Endothelial cell of umbilical vein (primary cell): ENCODE measurements around the gene FBXL22. TPM values are rescaled to one million over a fixed set of nuclear protein-coding genes. Genes with fewer than 3 reads are reported as not detected.
"Not testable (repeated sequence)": the region's sequence is repeated elsewhere in the genome, so short reads cannot be mapped to it uniquely, and the experiment has no call there.

Source experiments
- BruUV-seq: library from RNA; stranded (reverse); fragments of 400-500 nt; replicated peaks from 2 replicates; lab custom pipeline; 2021; lab: Mats Ljungman, UMichigan
- CTCF ChIA-PET: fragments of 300-600, 350-600 bp; sonication (Branson Sonifier 250); formaldehyde crosslinking; loops from one replicate; lab custom pipeline; 2021; ENCODE audit warnings: antibody characterized with exemption, inconsistent platforms; lab: Charles Lee
- POLR2A ChIA-PET: fragments of 300-600, 350-600 bp; sonication (Branson Sonifier 250); formaldehyde crosslinking; loops from one replicate; lab custom pipeline; 2021; ENCODE audit warnings: antibody characterized with exemption, inconsistent platforms; lab: Charles Lee
- DNase-seq: peaks from one replicate; pipeline ENCODE4 v3.0.0-alpha.2; 2011; ENCODE audit warnings: low read depth, low spot score
- FAIRE-seq: peaks from 2 replicates; lab custom pipeline; 2011; peaks lifted over from hg19 to GRCh38; lab: Jason Lieb, UNC
- H2AFZ ChIP-seq: 2 replicates; pipeline ENCODE4 v1.6.0; 2012; ENCODE audit warnings: low read depth, low read length, control low read depth, inconsistent platforms
- H3K27ac ChIP-seq: 2 replicates; pipeline ENCODE4 v1.5.1; 2011; ENCODE audit warnings: low read depth, mild to moderate bottlenecking, control low read depth, low read length, moderate library complexity; ENCODE audit not compliant: insufficient read depth
- H3K27me3 ChIP-seq, 2 experiments: 2 replicates each; pipeline versions ENCODE4 v1.6.0 to v1.6.1; 2011; ENCODE audit warnings: low read length in 2 of 2, mixed read lengths in 1 of 2; ENCODE audit not compliant: control insufficient read depth in 2 of 2, insufficient read depth in 2 of 2
- H3K36me3 ChIP-seq, 2 experiments: 2 replicates in 1 of 2; 3 replicates in 1 of 2; pipeline ENCODE4 v1.5.1; 2011; ENCODE audit warnings: low read length in 2 of 2, mild to moderate bottlenecking in 1 of 2, moderate library complexity in 1 of 2; ENCODE audit not compliant: control insufficient read depth in 2 of 2, insufficient read depth in 2 of 2; ENCODE audit errors: extremely low read depth in 1 of 2
- H3K4me1 ChIP-seq: 3 replicates; pipeline ENCODE4 v1.5.1; 2011; ENCODE audit warnings: mild to moderate bottlenecking, low read length; ENCODE audit not compliant: control insufficient read depth, insufficient read depth; ENCODE audit errors: extremely low read depth
- H3K4me2 ChIP-seq: 2 replicates; pipeline ENCODE4 v1.6.1; 2011; ENCODE audit warnings: low read length, control low read depth, mixed read lengths; ENCODE audit not compliant: insufficient read depth
- H3K4me3 ChIP-seq, 3 experiments: fragments of 200-600 bp in 1 of 3; sonication (generic), shearing (Covaris generic) in 1 of 3; replicated peaks in 1 of 3; 2 replicates each; pipeline ENCODE4 v1.5.1; 2011 to 2016; ENCODE audit warnings: control low read depth in 3 of 3, low read length in 3 of 3, mild to moderate bottlenecking in 2 of 3, inconsistent platforms in 1 of 3, low read depth in 1 of 3, moderate library complexity in 1 of 3; ENCODE audit not compliant: insufficient read depth in 1 of 3
- H3K79me2 ChIP-seq: 2 replicates; pipeline ENCODE4 v1.6.0; 2012; ENCODE audit warnings: low read length, inconsistent platforms; ENCODE audit not compliant: control insufficient read depth, insufficient read depth
- H3K9ac ChIP-seq: replicated peaks from 2 replicates; pipeline ENCODE3; 2011; ENCODE audit warnings: low read length, control low read depth; ENCODE audit not compliant: insufficient read depth; ENCODE audit errors: extremely low read depth
- H3K9me1 ChIP-seq: replicated peaks from 3 replicates; pipeline ENCODE4 v1.6.0; 2011; ENCODE audit warnings: mild to moderate bottlenecking, low read length; ENCODE audit not compliant: control insufficient read depth, insufficient read depth; ENCODE audit errors: extremely low read depth
- H3K9me3 ChIP-seq: replicated peaks from 2 replicates; pipeline ENCODE4 v1.5.1; 2012; ENCODE audit warnings: low read length, inconsistent platforms; ENCODE audit not compliant: control insufficient read depth, insufficient read depth
- H4K20me1 ChIP-seq: replicated peaks from 2 replicates; pipeline ENCODE3; 2011; ENCODE audit warnings: mild to moderate bottlenecking, low read length; ENCODE audit not compliant: control insufficient read depth, insufficient read depth; ENCODE audit errors: extremely low read depth
- dilution Hi-C: fragments of 300-500 bp; cut with MboI; formaldehyde crosslinking; loops from one replicate; pipeline ENCODE4 v1.15.0; 2019; ENCODE audit warnings: low sequenced_read_pairs; ENCODE audit not compliant: extremely low pct_ligation_motif_present
- intact Hi-C: fragments of 100-400 bp; cut with micrococcal nuclease; formaldehyde crosslinking; loops from one replicate; pipeline ENCODE4 v1.10.0; 2022
- polyA plus RNA-seq, 4 experiments: library from polyadenylated mRNA; depleted of rRNA in 3 of 4; stranded (reverse) in 3 of 4; unstranded in 1 of 4; fragments of >200 nt; gene quantifications; 2 replicates each; pipeline versions ENCODE4 v1.2.1 to v1.2.3, GENCODE V29; 2011 to 2012; ENCODE audit warnings: missing spikeins in 1 of 4
- total RNA-seq: library from RNA; stranded (reverse); gene quantifications from 2 replicates; pipeline ENCODE4 v1.2.3, GENCODE V29; 2021

Gene FBXL22
- total and polyA plus RNA-seq, 2 donors (not counting 3 experiments of a cell fraction or from before 2014, with no cell fraction given) = 0.06 TPM; not detected in 1

- H3K9me3 ChIP-seq, FAIRE-seq, H2AFZ ChIP-seq, H3K79me2 ChIP-seq, BruUV-seq, H4K20me1 ChIP-seq, H3K4me2 ChIP-seq, DNase-seq, H3K4me1 ChIP-seq, H3K9me1 ChIP-seq, POLR2A ChIA-PET, H3K27ac ChIP-seq, intact Hi-C loops, CTCF ChIA-PET, H3K4me3 ChIP-seq, dilution Hi-C loops, H3K9ac ChIP-seq, H3K27me3 ChIP-seq: not testable (repeated sequence)
- H3K36me3 ChIP-seq = peaks cover 5 to 12% of the 10 kb centered on the region in 2 experiments
Measured at GRCh38 chr15:63617147-63617546, 20.0 kb downstream of the FBXL22 start.

GRCh38 chr15:63617627-63618026 is 20.4 kb downstream of the FBXL22 start:
- H3K9ac ChIP-seq, H3K9me1 ChIP-seq, H4K20me1 ChIP-seq, H3K4me3 ChIP-seq, BruUV-seq, H3K27me3 ChIP-seq, dilution Hi-C loops, DNase-seq, CTCF ChIA-PET, POLR2A ChIA-PET, H3K9me3 ChIP-seq, H3K4me2 ChIP-seq, H3K36me3 ChIP-seq, H3K4me1 ChIP-seq, FAIRE-seq, intact Hi-C loops, H3K27ac ChIP-seq, H3K79me2 ChIP-seq, H2AFZ ChIP-seq: not testable (repeated sequence)

GRCh38 chr15:63620760-63621159 is 23.6 kb downstream of the FBXL22 start:
- H4K20me1 ChIP-seq, H3K27me3 ChIP-seq, FAIRE-seq, BruUV-seq, DNase-seq, H2AFZ ChIP-seq, H3K4me2 ChIP-seq, H3K9me3 ChIP-seq, intact Hi-C loops, H3K9ac ChIP-seq, H3K79me2 ChIP-seq, CTCF ChIA-PET, H3K4me3 ChIP-seq, dilution Hi-C loops, H3K27ac ChIP-seq, H3K9me1 ChIP-seq, POLR2A ChIA-PET, H3K4me1 ChIP-seq: not testable (repeated sequence)
- peaks cover 2 to 17% of the 10 kb centered on the region in 2 experiments for H3K36me3 ChIP-seq
